Urothelium cell line (cell line): ENCODE data around the gene OLIG1.
A peak's percentile ranks its signal among the peaks of the same experiment; 100 is the strongest.

Source experiments
- DNase-seq: peaks from one replicate; pipeline ENCODE4 v3.0.0; 2011; ENCODE audit warnings: low spot score, mixed read lengths
- FAIRE-seq: peaks from 2 replicates; lab custom pipeline; 2011; peaks lifted over from hg19 to GRCh38; lab: Jason Lieb, UNC

The OLIG1 gene

GRCh38 chr21:33069994-33070743 is at the start of gene OLIG1:
Gene OLIG1 (plus strand): TSS chr21:33070141. CDS start chr21:33070247, 106 bp downstream.
- DNase-seq (peak; percentile 92), FAIRE-seq (no peak)

- DNase-seq (no peak), FAIRE-seq (no peak)
Measured at GRCh38 chr21:33020558-33021100, 49.3 kb upstream of the OLIG1 start.

- DNase-seq (no peak), FAIRE-seq (no peak)
Measured at GRCh38 chr21:33021150-33021549, 48.8 kb upstream of the OLIG1 start.

GRCh38 chr21:33021667-33022066 is 48.3 kb upstream of the OLIG1 start:
- no peak for DNase-seq
- FAIRE-seq = no peak

- DNase-seq = no peak
- FAIRE-seq = no peak
Measured at GRCh38 chr21:33022489-33022827, 47.5 kb upstream of the OLIG1 start.

- FAIRE-seq (no peak), DNase-seq (no peak)
Measured at GRCh38 chr21:33022828-33023573, 46.9 kb upstream of the OLIG1 start.

GRCh38 chr21:33023574-33024200 is 46.3 kb upstream of the OLIG1 start:
- FAIRE-seq (no peak), DNase-seq (no peak)

- FAIRE-seq (no peak), DNase-seq (no peak)
Measured at GRCh38 chr21:33024201-33025103, 45.5 kb upstream of the OLIG1 start.

GRCh38 chr21:33025106-33025488 is 44.8 kb upstream of the OLIG1 start:
- FAIRE-seq = no peak

GRCh38 chr21:33025489-33026442 is 44.2 kb upstream of the OLIG1 start, which contains the start of gene OLIG2:
Gene OLIG2 (plus strand): TSS chr21:33025935. CDS start chr21:33026863, 928 bp downstream.
- FAIRE-seq (peak; percentile 40), DNase-seq (peak; percentile 96)

More at GRCh38 chr21:33025106-33025488, 44.8 kb upstream of the OLIG1 start:
- DNase-seq = peak; percentile 47

- FAIRE-seq (no peak), DNase-seq (no peak)
Measured at GRCh38 chr21:33026443-33026858, 43.5 kb upstream of the OLIG1 start.

- DNase-seq = no peak
- FAIRE-seq = no peak
Measured at GRCh38 chr21:33026878-33027400, 43.0 kb upstream of the OLIG1 start.

- DNase-seq = no peak
- no peak for FAIRE-seq
Measured at GRCh38 chr21:33027401-33028286, 42.3 kb upstream of the OLIG1 start.

- DNase-seq = no peak
Measured at GRCh38 chr21:33028287-33028670, 41.7 kb upstream of the OLIG1 start.

GRCh38 chr21:33028773-33029384 is 41.1 kb upstream of the OLIG1 start:
- no peak for FAIRE-seq
- no peak for DNase-seq

More at GRCh38 chr21:33028287-33028670, 41.7 kb upstream of the OLIG1 start:
- FAIRE-seq = no peak

- DNase-seq = no peak
- FAIRE-seq = no peak
Measured at GRCh38 chr21:33029385-33029921, 40.5 kb upstream of the OLIG1 start.

GRCh38 chr21:33029975-33030461 is 39.9 kb upstream of the OLIG1 start:
- FAIRE-seq (no peak), DNase-seq (no peak)
